HepG2 (cell line): ENCODE data around the gene PRR36. TPM values are rescaled to one million over a fixed set of nuclear protein-coding genes. Genes with fewer than 3 reads are reported as not detected.

Source experiments
- FLYWCH1 ChIP-seq: sonication (generic); formaldehyde crosslinking; IDR thresholded peaks from 2 replicates; pipeline ENCODE4 v1.8.1; 2023; ENCODE audit warnings: mild to moderate bottlenecking, missing genetic modification reagents
- HBP1 ChIP-seq: IDR thresholded peaks from 2 replicates; pipeline ENCODE4 v1.6.1; 2016; ENCODE audit warnings: low read depth, control low read depth
- HIC2 ChIP-seq: sonication (generic); formaldehyde crosslinking; IDR thresholded peaks from 2 replicates; pipeline ENCODE4 v1.9.0; 2022; ENCODE audit warnings: low read depth, missing genetic modification reagents
- NPAS2 ChIP-seq: sonication (generic); formaldehyde crosslinking; IDR thresholded peaks from 2 replicates; pipeline ENCODE4 v1.8.0; 2022; ENCODE audit warnings: mild to moderate bottlenecking, missing genetic modification reagents, borderline replicate concordance
- SIN3B ChIP-seq: fragments of 150-350 bp; IDR thresholded peaks from 2 replicates; pipeline ENCODE4 v1.6.1; 2014; ENCODE audit warnings: low read length
- TFE3 ChIP-seq: IDR thresholded peaks from 2 replicates; pipeline ENCODE4 v1.6.1; 2016
- THRA ChIP-seq: sonication (generic); formaldehyde crosslinking; IDR thresholded peaks from 2 replicates; pipeline ENCODE4 v1.4.0; 2020; ENCODE audit warnings: missing genetic modification reagents, borderline replicate concordance
- ZBTB39 ChIP-seq: sonication (generic); formaldehyde crosslinking; IDR thresholded peaks from 2 replicates; pipeline ENCODE4 v1.5.0; 2020; ENCODE audit warnings: missing genetic modification reagents
- ZBTB44 ChIP-seq: sonication (generic); formaldehyde crosslinking; IDR thresholded peaks from 2 replicates; pipeline ENCODE4 v1.4.0; 2020; ENCODE audit warnings: missing genetic modification reagents
- ZNF17 ChIP-seq: sonication (generic); formaldehyde crosslinking; IDR thresholded peaks from 2 replicates; pipeline ENCODE4 v1.5.0; 2020; ENCODE audit warnings: mild to moderate bottlenecking, missing genetic modification reagents
- ZNF281 ChIP-seq: sonication (generic); formaldehyde crosslinking; IDR thresholded peaks from 2 replicates; pipeline ENCODE4 v1.4.0; 2020; ENCODE audit warnings: missing genetic modification reagents, borderline replicate concordance
- ZNF30 ChIP-seq: sonication (generic); formaldehyde crosslinking; IDR thresholded peaks from 2 replicates; pipeline ENCODE4 v1.5.0; 2020; ENCODE audit warnings: mild to moderate bottlenecking, missing genetic modification reagents
- ZNF576 ChIP-seq: sonication (generic); formaldehyde crosslinking; IDR thresholded peaks from 2 replicates; pipeline ENCODE4 v1.4.0; 2020; ENCODE audit warnings: mild to moderate bottlenecking, missing genetic modification reagents
- polyA plus RNA-seq, 8 experiments: library from polyadenylated mRNA; depleted of rRNA in 3 of 8; stranded (reverse) in 7 of 8; unstranded in 1 of 8; fragments of >200 nt; fragmentation: Illumina TruSeq in 4 of 8; extraction: Trizol in 4 of 8; gene quantifications; 2 replicates each; pipeline versions ENCODE4 v1.2.1 to v1.2.3, GENCODE V29; 2011 to 2016; ENCODE audit warnings: low read depth in 4 of 8, missing spikeins in 1 of 8, mixed read lengths in 1 of 8; ENCODE audit not compliant: insufficient read depth in 1 of 8
- total RNA-seq, 5 experiments: library from RNA; depleted of rRNA; stranded (reverse); fragments of >200 nt; fragmentation: Illumina TruSeq; extraction: Trizol; gene quantifications; 2 replicates each; pipeline ENCODE4 v1.2.3, GENCODE V29; 2016; ENCODE audit warnings: low read depth in 1 of 5

Gene PRR36
- total and polyA plus RNA-seq, 2 of the 13 experiments (the other 11 are each of a cell fraction or from before 2014, with no cell fraction given): 0.07 to 0.17 TPM

GRCh38 chr19:7866399-7867091 lies 7.6 kb downstream of the PRR36 start (continued):
- TF ChIP-seq ZBTB44 (CRISPR knock-in tag) (no peak), FLYWCH1 (CRISPR knock-in tag) (no peak), ZNF281 (CRISPR knock-in tag) (0 out of 2 replicates have a peak, but pooled peaks have one; percentile 33), ZNF30 (CRISPR knock-in tag) (no peak), THRA (CRISPR knock-in tag) (no peak), NPAS2 (CRISPR knock-in tag) (no peak), HIC2 (CRISPR knock-in tag) (peak; percentile 48; the same call in 1 of the 2 replicates), ZBTB39 (CRISPR knock-in tag) (no peak), SIN3B (no peak), TFE3 (no peak), ZNF17 (CRISPR knock-in tag) (no peak), HBP1 (CRISPR knock-in tag) (no peak), ZNF576 (CRISPR knock-in tag) (no peak)
